ENCODE results near the gene RAB10. TPM values are rescaled to one million over a fixed set of nuclear protein-coding genes. Genes with fewer than 3 reads are reported as not detected.

Gene RAB10
- total RNA-seq, 1 donor from 2014 or later, result 49.1 TPM

DNA sequence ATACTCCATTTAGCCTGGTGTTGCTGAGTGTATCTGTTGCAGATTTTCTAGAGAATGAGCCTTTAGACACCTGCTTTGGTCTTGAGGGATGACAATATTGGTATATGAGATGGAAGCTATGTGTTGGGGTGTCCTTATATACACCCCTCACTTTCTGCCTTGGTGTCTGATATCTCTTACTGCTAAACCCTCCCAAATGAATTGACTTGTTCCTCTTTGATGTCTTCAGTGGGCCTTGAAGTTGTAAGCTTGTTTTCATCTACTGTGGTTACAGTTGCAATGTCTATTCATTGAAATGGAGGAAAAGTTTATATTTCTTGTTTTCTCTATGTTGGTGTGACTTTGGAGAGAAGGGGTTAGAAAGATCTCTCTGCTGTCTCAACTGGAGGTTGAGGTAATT, 18.9 kb downstream of the RAB10 start:
- Histone ChIP-seq H3K9ac (ENCODE audit: low read depth in 1 of 3, low read length in 3 of 3) (no peak overlapping the region), H3K4me3 (ENCODE audit: low read length in 3 of 3) (no peak overlapping the region), H3K27ac (ENCODE audit: low read depth, low read length) (no peak overlapping the region), H3K9me3 (ENCODE audit: control insufficient read depth in 3 of 3, low read length in 3 of 3) (no peaks in the 10 kb centered on the region), H3K27me3 (ENCODE audit: control insufficient read depth in 3 of 3, insufficient read depth in 3 of 3, low read length in 3 of 3) (no peaks in the 10 kb centered on the region), H3K4me1 (ENCODE audit: control insufficient read depth in 3 of 3, insufficient read depth in 3 of 3, low read length in 3 of 3) (peaks cover 5 to 14% (median 7%) of the 10 kb centered on the region in 3 donors), H3K36me3 (ENCODE audit: control insufficient read depth in 3 of 3, insufficient read depth in 3 of 3, low read length in 3 of 3) (no peaks in the 10 kb centered on the region)

DNA sequence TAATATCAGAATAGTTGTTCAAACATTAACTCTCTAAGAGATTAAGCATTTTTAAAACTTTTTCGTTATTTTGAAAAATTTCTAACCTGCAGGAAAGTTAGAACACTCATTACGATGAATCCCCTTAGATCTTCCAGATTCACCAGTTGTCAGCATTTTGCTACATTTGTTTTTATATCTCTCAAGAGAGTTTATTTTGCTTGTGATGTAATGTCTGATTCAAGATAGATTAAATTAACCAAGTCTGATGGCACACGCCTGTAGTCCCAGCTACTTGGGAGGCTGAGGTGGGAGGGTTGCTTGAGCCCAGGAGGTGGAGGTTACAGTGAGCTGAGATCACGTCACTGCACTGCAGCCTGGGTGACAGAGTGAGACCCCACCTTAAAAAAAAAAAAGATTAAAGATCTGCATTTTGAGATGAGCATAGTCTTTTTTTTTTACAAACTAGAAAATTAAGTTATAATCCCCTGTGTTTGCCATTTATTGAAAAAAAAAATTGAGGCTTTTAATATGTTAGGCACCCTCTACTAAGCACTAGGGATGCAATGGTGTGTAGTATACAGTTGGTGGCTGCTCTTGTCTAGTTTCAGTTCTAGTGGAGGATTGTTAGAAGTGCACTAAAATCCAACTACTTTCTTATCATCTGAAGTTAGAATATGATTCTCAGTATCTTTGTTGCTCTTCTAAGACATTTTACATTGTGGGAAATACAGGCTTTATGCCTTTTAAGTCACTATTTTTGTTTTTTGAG, 20.9 kb downstream of the RAB10 start:
- no peaks in the 10 kb centered on the region for H3K36me3 ChIP-seq (ENCODE audit: control insufficient read depth in 3 of 3, insufficient read depth in 3 of 3, low read length in 3 of 3)
- H3K4me1 ChIP-seq (ENCODE audit: control insufficient read depth in 3 of 3, insufficient read depth in 3 of 3, low read length in 3 of 3), result peaks cover 4 to 25% (median 18%) of the 10 kb centered on the region in 3 donors
- H3K9ac ChIP-seq (ENCODE audit: low read depth in 1 of 3, low read length in 3 of 3), result no peak overlapping the region
- H3K4me3 ChIP-seq (ENCODE audit: low read length in 3 of 3), result no peak overlapping the region
- no peak overlapping the region for H3K27ac ChIP-seq (ENCODE audit: low read depth, low read length)
- H3K9me3 ChIP-seq (ENCODE audit: control insufficient read depth in 3 of 3, low read length in 3 of 3), result no peaks in the 10 kb centered on the region
- no peaks in the 10 kb centered on the region for H3K27me3 ChIP-seq (ENCODE audit: control insufficient read depth in 3 of 3, insufficient read depth in 3 of 3, low read length in 3 of 3)

DNA sequence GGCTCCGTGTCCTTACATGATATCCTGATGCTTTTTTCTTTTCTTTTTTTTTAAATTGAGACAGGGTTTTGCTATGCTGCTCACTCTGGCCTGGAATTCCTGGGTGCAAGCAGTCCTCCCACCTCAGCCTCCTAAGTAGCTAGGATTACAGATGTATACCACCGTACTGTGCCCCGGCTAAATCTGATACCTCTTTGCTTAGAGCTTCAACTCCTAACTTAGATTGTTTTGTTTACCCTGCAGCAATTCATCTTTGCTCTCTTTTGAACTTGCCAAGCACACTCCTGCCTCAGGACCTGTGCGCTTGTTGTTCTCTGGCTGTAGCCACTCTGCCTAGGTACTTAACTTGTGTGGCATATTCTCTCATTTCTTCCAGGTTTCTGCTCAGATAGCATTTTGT, 24.5 kb downstream of the RAB10 start:
- Histone ChIP-seq H3K4me3 (ENCODE audit: low read length in 3 of 3) (no peak overlapping the region), H3K9me3 (ENCODE audit: control insufficient read depth in 3 of 3, low read length in 3 of 3) (no peaks in the 10 kb centered on the region), H3K9ac (ENCODE audit: low read depth in 1 of 3, low read length in 3 of 3) (no peak overlapping the region), H3K36me3 (ENCODE audit: control insufficient read depth in 3 of 3, insufficient read depth in 3 of 3, low read length in 3 of 3) (no peaks in the 10 kb centered on the region), H3K27me3 (ENCODE audit: control insufficient read depth in 3 of 3, insufficient read depth in 3 of 3, low read length in 3 of 3) (no peaks in the 10 kb centered on the region), H3K4me1 (ENCODE audit: control insufficient read depth in 3 of 3, insufficient read depth in 3 of 3, low read length in 3 of 3) (peaks cover 0 to 19% (median 15%) of the 10 kb centered on the region in 3 donors), H3K27ac (ENCODE audit: low read depth, low read length) (no peak overlapping the region)

DNA sequence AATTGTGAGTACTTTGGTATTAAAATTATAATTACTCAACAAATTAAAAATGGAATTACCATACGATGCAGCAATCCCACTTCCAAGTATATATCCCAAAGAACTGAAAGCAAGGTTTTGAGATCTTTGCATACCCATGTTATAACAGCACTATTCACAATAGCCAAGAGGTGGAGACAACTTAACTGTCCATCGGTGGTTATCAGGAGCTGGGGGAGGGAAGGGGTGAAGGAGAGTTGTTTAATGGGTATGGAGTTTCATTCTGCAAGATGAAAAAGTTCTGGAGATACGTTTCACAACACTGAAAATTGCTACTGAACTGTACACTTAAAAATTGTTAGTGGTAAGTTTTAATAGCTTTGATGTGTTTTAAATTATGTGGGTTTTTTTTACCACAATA, 25.7 kb downstream of the RAB10 start:
- no peak overlapping the region for H3K4me3 ChIP-seq (ENCODE audit: low read length in 3 of 3)
- H3K27me3 ChIP-seq (ENCODE audit: control insufficient read depth in 3 of 3, insufficient read depth in 3 of 3, low read length in 3 of 3), result no peaks in the 10 kb centered on the region
- H3K27ac ChIP-seq (ENCODE audit: low read depth, low read length), result no peak overlapping the region
- no peak overlapping the region for H3K9ac ChIP-seq (ENCODE audit: low read depth in 1 of 3, low read length in 3 of 3)
- peaks cover 0 to 19% (median 15%) of the 10 kb centered on the region in 3 donors for H3K4me1 ChIP-seq (ENCODE audit: control insufficient read depth in 3 of 3, insufficient read depth in 3 of 3, low read length in 3 of 3)
- H3K9me3 ChIP-seq (ENCODE audit: control insufficient read depth in 3 of 3, low read length in 3 of 3), result no peaks in the 10 kb centered on the region
- no peaks in the 10 kb centered on the region for H3K36me3 ChIP-seq (ENCODE audit: control insufficient read depth in 3 of 3, insufficient read depth in 3 of 3, low read length in 3 of 3)

DNA sequence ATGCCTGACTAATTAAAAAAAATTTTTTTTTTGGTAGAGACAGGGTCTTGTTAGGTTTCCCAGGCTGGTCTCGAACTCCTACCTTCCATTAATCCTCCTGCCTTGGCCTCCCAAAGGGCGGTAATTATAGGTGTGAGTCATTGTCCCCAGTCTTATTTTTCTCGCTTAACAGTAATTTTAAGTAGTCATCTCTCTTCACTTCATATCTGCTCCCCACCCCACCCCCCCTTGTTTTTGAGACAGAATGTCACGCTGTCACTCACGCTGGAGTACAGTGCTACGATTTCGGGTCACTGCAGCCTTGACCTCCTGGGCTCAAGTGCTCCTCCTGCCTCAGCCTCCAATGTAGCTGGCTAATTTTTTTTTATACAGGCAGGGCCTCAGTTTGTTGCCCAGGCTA, 27.7 kb downstream of the RAB10 start:
- Histone ChIP-seq H3K9me3 (ENCODE audit: control insufficient read depth in 3 of 3, low read length in 3 of 3) (no peaks in the 10 kb centered on the region), H3K4me3 (ENCODE audit: low read length in 3 of 3) (no peak overlapping the region), H3K27ac (ENCODE audit: low read depth, low read length) (no peak overlapping the region), H3K9ac (ENCODE audit: low read depth in 1 of 3, low read length in 3 of 3) (no peak overlapping the region), H3K4me1 (ENCODE audit: control insufficient read depth in 3 of 3, insufficient read depth in 3 of 3, low read length in 3 of 3) (peaks cover 0 to 19% (median 16%) of the 10 kb centered on the region in 3 donors), H3K27me3 (ENCODE audit: control insufficient read depth in 3 of 3, insufficient read depth in 3 of 3, low read length in 3 of 3) (no peaks in the 10 kb centered on the region), H3K36me3 (ENCODE audit: control insufficient read depth in 3 of 3, insufficient read depth in 3 of 3, low read length in 3 of 3) (no peaks in the 10 kb centered on the region)

DNA sequence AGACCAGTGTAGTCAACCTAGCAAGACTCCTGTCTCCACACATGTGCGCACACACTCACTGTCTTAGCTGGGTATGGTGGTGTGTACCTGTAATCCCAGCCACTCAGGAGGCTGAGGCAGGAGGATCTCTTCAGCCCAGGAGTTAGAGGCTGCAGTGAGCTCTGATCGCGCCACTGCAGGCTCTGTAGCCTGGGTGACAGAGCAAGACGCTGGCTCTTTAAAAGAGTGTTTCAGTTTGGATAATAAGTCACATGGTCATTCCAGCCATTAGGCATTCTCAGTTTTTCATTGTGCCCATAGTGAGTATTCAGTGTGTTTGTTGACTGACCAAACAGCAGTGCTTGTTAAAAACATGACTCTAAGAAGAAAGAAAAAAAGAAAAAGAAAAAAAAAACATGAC, 31.0 kb downstream of the RAB10 start:
- Histone ChIP-seq H3K36me3 (ENCODE audit: control insufficient read depth in 3 of 3, insufficient read depth in 3 of 3, low read length in 3 of 3) (no peaks in the 10 kb centered on the region), H3K4me1 (ENCODE audit: control insufficient read depth in 3 of 3, insufficient read depth in 3 of 3, low read length in 3 of 3) (peaks cover 4 to 18% (median 9%) of the 10 kb centered on the region in 3 donors), H3K27ac (ENCODE audit: low read depth, low read length) (no peak overlapping the region), H3K9ac (ENCODE audit: low read depth in 1 of 3, low read length in 3 of 3) (no peak overlapping the region), H3K9me3 (ENCODE audit: control insufficient read depth in 3 of 3, low read length in 3 of 3) (no peaks in the 10 kb centered on the region), H3K27me3 (ENCODE audit: control insufficient read depth in 3 of 3, insufficient read depth in 3 of 3, low read length in 3 of 3) (no peaks in the 10 kb centered on the region), H3K4me3 (ENCODE audit: low read length in 3 of 3) (no peak overlapping the region)

DNA sequence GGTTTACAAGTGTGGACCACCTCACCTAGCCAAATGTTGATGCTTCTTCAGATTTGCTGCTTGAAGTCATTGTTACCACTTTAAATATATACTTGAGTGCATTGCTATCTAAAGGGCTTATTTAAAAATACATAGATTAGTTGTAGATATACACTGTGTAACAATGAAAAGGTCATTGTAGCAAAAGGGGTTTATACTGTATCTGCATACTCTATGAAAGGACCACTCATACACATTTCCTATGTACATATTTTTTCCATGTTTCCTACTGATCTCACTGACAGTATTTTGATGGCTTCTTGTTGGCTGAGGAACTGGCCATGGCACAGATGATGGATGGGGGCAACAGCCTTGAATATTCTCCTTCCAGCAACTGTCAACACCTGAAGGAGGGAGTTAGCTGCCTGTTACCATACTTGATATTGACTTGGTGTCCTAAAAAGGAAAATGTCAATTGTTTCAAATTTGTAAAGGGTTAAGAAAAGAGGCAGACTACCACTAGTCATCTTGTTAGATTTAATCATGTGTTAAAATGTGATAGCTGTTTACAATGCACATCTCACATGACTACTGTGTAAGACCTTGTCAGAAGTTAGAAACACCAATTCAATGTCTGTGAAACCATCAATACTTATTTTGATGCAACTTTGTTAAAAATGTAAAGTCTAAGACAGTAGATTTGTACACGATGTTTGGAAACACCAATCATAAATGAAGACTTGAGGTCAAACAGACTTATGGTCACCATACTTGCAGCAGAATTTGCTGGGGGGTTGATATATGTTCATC, 33.5 kb downstream of the RAB10 start:
- Histone ChIP-seq H3K9ac (ENCODE audit: low read depth in 1 of 3, low read length in 3 of 3) (no peak overlapping the region), H3K4me1 (ENCODE audit: control insufficient read depth in 3 of 3, insufficient read depth in 3 of 3, low read length in 3 of 3) (peaks cover 4 to 20% (median 9%) of the 10 kb centered on the region in 3 donors), H3K36me3 (ENCODE audit: control insufficient read depth in 3 of 3, insufficient read depth in 3 of 3, low read length in 3 of 3) (no peaks in the 10 kb centered on the region), H3K4me3 (ENCODE audit: low read length in 3 of 3) (no peak overlapping the region), H3K9me3 (ENCODE audit: control insufficient read depth in 3 of 3, low read length in 3 of 3) (no peaks in the 10 kb centered on the region), H3K27ac (ENCODE audit: low read depth, low read length) (no peak overlapping the region), H3K27me3 (ENCODE audit: control insufficient read depth in 3 of 3, insufficient read depth in 3 of 3, low read length in 3 of 3) (no peaks in the 10 kb centered on the region)

DNA sequence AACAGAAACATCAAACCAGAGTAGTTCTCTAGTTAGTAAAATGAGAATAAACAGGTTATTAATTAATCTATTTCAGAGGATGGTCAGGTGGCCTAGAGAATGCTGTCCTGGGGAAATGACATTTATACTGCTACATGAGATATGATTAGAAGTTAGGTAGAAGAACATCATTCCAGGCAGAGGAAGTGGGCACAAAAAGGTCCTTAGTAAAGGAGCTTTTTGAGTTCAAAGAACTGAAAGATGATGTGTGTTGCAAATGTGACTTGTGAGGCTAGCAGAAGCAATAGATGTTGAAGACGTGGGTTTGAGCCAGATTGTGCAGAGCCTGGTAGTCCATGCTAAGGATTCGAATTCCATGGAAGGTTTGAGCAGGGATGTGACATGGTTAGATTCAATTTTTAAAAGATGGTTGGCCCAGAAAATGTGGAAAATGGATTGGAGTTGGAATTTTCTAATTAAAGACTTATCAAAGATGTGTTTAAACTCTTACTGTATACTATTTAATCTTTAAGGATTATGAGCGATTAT, 34.2 kb downstream of the RAB10 start:
- peaks cover 4 to 22% (median 10%) of the 10 kb centered on the region in 3 donors for H3K4me1 ChIP-seq (ENCODE audit: control insufficient read depth in 3 of 3, insufficient read depth in 3 of 3, low read length in 3 of 3)
- no peaks in the 10 kb centered on the region for H3K36me3 ChIP-seq (ENCODE audit: control insufficient read depth in 3 of 3, insufficient read depth in 3 of 3, low read length in 3 of 3)
- no peaks in the 10 kb centered on the region for H3K9me3 ChIP-seq (ENCODE audit: control insufficient read depth in 3 of 3, low read length in 3 of 3)
- no peak overlapping the region for H3K27ac ChIP-seq (ENCODE audit: low read depth, low read length)
- no peak overlapping the region for H3K4me3 ChIP-seq (ENCODE audit: low read length in 3 of 3)
- H3K27me3 ChIP-seq (ENCODE audit: control insufficient read depth in 3 of 3, insufficient read depth in 3 of 3, low read length in 3 of 3), result no peaks in the 10 kb centered on the region
- H3K9ac ChIP-seq (ENCODE audit: low read depth in 1 of 3, low read length in 3 of 3), result no peak overlapping the region

DNA sequence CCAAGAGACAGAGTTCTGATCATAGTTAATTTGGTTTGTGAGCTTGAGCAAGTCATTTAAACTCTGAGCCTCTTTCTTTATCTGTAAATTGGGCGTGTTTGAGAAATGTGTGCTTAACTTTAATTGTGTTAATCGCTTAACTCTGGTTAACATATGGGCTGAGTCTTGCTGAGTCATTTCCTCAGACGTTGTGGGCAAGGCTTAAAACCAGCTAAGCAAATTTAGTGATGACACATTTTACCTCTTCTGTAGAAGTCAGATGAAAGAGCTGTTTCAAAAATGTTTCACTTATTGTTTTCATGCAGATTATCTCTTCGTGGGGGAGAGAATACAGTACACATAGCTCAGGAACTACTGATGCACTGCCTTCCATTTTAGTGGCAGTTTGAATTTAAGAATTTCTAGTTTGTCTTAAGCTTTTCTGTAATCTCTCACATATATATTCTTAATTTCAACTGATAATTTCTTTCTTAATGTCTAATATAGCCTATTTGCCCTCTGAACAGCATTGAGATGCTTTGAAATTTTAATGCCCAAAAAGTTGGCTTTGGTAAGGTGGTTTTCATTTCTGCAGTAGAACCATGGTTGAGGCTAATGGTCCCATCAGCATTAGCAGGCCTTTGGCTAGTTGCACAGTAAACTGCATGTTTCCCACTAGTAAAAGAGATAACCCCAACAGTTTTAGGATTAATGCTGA, 34.9 kb downstream of the RAB10 start:
- H3K9ac ChIP-seq (ENCODE audit: low read depth in 1 of 3, low read length in 3 of 3), result no peak overlapping the region
- H3K27ac ChIP-seq (ENCODE audit: low read depth, low read length), result no peak overlapping the region

More for the DNA sequence above, 34.9 kb downstream of the RAB10 start:
- H3K9me3 ChIP-seq (ENCODE audit: control insufficient read depth in 3 of 3, low read length in 3 of 3), result no peaks in the 10 kb centered on the region
- H3K27me3 ChIP-seq (ENCODE audit: control insufficient read depth in 3 of 3, insufficient read depth in 3 of 3, low read length in 3 of 3), result no peaks in the 10 kb centered on the region
- peaks cover 8 to 29% (median 16%) of the 10 kb centered on the region in 3 donors for H3K4me1 ChIP-seq (ENCODE audit: control insufficient read depth in 3 of 3, insufficient read depth in 3 of 3, low read length in 3 of 3)
- no peaks in the 10 kb centered on the region for H3K36me3 ChIP-seq (ENCODE audit: control insufficient read depth in 3 of 3, insufficient read depth in 3 of 3, low read length in 3 of 3)
- no peak overlapping the region for H3K4me3 ChIP-seq (ENCODE audit: low read length in 3 of 3)
